Measurements from ENCODE around the gene PCCB.

GRCh38 chr3:136255672-136256406 is 5.7 kb downstream of the PCCB start:
- TF ChIP-seq SMAD3 (CRISPR knock-in tag; IDR thresholded peaks at IDR 0.05; ENCODE audit: borderline replicate concordance) (no peak), ATF3 (CRISPR knock-in tag; conservative IDR thresholded peaks at IDR 0.05) (no peak)
